ENCODE results near the gene SLC39A10. TPM values are rescaled to one million over a fixed set of nuclear protein-coding genes. Genes with fewer than 3 reads are reported as not detected.

The SLC39A10 gene
- total RNA-seq, 1 donor from 2014 or later: 24.0 TPM

DNA sequence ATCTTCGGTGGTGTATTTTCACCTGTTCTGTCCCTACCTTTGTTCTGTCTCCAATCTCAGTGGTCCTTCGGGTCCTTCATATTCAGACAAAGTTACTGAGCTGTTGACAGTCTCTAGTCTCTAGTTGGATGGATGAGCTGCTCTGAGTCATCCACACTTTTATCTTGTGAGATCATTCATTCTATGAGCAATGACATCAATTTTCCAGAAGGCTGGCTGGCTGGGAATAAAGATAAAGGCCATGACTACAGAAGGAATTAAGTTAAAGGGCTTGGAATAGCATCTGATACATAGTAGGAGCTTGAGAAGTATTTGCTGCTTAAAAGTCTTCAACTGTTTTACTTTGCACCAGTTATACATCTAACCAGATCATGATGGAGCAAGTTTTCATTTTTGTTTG lies 43.1 kb upstream of the SLC39A10 start:
- Mint-ChIP-seq H3K4me1 (ENCODE audit: low read depth) (peaks cover 35% of the 10 kb centered on the region), H3K4me3 (ENCODE audit: unreplicated experiment) (peak overlapping the region; percentile 31), H3K27ac (ENCODE audit: unreplicated experiment) (peak overlapping the region; percentile 85), H3K36me3 (ENCODE audit: low read depth) (no peaks in the 10 kb centered on the region), H3K27me3 (ENCODE audit: low read depth) (no peaks in the 10 kb centered on the region), H3K9me3 (ENCODE audit: low read depth) (no peaks in the 10 kb centered on the region)
- no peak for DNase-seq (ENCODE audit: low spot score)
- TF ChIP-seq, protein P1, sequence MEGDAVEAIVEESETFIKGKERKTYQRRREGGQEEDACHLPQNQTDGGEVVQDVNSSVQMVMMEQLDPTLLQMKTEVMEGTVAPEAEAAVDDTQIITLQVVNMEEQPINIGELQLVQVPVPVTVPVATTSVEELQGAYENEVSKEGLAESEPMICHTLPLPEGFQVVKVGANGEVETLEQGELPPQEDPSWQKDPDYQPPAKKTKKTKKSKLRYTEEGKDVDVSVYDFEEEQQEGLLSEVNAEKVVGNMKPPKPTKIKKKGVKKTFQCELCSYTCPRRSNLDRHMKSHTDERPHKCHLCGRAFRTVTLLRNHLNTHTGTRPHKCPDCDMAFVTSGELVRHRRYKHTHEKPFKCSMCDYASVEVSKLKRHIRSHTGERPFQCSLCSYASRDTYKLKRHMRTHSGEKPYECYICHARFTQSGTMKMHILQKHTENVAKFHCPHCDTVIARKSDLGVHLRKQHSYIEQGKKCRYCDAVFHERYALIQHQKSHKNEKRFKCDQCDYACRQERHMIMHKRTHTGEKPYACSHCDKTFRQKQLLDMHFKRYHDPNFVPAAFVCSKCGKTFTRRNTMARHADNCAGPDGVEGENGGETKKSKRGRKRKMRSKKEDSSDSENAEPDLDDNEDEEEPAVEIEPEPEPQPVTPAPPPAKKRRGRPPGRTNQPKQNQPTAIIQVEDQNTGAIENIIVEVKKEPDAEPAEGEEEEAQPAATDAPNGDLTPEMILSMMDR (IDR thresholded peaks at IDR 0.05): no peak

DNA sequence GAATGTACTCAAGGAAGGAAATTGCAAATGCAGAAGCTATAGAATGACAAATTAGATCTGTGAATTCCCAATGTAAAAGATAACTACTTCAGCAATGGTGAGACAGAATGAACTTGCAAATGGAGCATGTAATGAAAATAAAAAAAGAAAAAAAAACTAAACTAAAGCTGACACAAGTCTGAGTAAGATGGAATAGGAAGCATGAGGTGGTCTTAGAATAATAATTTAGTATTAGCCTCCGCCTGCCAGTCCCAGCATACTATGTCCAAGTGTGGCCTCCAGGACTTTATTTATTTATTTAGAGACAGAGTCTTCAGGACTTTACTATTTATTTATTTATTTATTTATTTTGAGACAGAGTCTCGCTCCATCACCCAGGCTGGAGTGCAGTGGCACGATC lies 37.4 kb upstream of the SLC39A10 start:
- H3K27me3 Mint-ChIP-seq (ENCODE audit: low read depth): no peaks in the 10 kb centered on the region
- TF ChIP-seq, protein P1 (IDR thresholded peaks at IDR 0.05): no peak
- H3K9me3 Mint-ChIP-seq (ENCODE audit: low read depth): no peaks in the 10 kb centered on the region
- no peak overlapping the region for H3K27ac Mint-ChIP-seq (ENCODE audit: unreplicated experiment)
- peaks cover 12% of the 10 kb centered on the region for H3K4me1 Mint-ChIP-seq (ENCODE audit: low read depth)
- DNase-seq (ENCODE audit: low spot score): no peak
- H3K4me3 Mint-ChIP-seq (ENCODE audit: unreplicated experiment): no peak overlapping the region
- H3K36me3 Mint-ChIP-seq (ENCODE audit: low read depth): no peaks in the 10 kb centered on the region

DNA sequence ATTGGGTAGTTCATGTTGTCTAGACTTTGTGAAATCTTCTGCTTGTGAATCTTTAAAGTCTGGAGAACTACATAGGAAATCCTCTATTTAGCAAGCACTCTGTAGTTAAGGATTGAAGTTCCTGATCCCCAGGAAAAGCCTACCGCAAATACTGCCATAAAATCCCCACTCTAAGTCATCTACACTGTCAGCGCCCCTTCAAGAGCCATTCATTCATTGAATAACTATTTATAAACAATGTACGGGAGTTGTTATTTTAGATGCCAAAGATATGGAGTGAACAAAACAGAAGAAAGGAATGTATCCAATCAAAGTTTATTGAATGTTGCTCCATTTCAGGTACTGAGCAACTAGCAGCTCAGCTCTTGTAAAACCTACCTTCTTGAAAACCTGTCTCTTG lies 36.5 kb upstream of the SLC39A10 start:
- peaks cover 6% of the 10 kb centered on the region for H3K4me1 Mint-ChIP-seq (ENCODE audit: low read depth)
- H3K36me3 Mint-ChIP-seq (ENCODE audit: low read depth): no peaks in the 10 kb centered on the region
- no peaks in the 10 kb centered on the region for H3K27me3 Mint-ChIP-seq (ENCODE audit: low read depth)
- TF ChIP-seq, protein P1 (IDR thresholded peaks at IDR 0.05): no peak
- H3K9me3 Mint-ChIP-seq (ENCODE audit: low read depth): no peaks in the 10 kb centered on the region
- no peak for DNase-seq (ENCODE audit: low spot score)
- no peak overlapping the region for H3K4me3 Mint-ChIP-seq (ENCODE audit: unreplicated experiment)
- no peak overlapping the region for H3K27ac Mint-ChIP-seq (ENCODE audit: unreplicated experiment)

DNA sequence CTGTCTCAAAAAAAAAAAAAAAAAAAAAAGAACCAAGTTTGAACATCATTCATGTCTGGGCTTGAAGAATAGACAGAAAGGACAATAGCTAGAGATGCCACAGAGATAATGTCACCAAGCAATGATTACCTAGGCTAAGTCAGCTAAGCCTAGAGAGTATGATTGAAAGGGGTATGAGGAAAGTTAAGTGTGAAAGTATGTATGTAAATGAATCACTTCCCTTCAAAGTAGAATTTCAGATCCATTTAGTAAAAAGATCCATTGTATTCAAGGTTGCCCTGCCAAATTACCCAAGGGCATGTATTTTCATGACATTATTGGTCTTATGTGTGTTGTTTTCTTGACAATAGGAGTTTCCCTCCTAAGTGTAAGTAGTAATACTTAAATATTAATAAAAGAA lies 34.1 kb upstream of the SLC39A10 start:
- H3K4me1 Mint-ChIP-seq (ENCODE audit: low read depth): peaks cover 5% of the 10 kb centered on the region
- H3K4me3 Mint-ChIP-seq (ENCODE audit: unreplicated experiment): no peak overlapping the region

DNA sequence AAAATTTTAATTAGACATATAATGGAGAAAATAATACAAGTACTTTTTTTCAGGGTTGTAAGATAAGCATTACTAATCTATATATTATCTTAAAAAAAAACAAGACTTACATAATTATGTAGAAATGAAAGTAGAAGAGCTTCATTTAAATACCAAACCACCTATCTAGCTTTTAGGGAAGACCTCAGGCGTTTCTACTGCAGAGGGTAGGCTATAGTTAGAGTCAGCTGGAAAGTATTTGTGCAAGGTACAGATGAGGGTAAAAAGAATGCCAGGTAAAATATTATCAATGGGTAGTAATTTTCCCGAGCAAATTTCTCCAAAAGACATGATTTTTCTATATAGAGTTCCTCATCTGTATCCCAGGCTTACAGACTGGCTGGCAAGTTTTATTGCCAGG lies 30.5 kb upstream of the SLC39A10 start:
- H3K27me3 Mint-ChIP-seq (ENCODE audit: low read depth): no peaks in the 10 kb centered on the region
- H3K36me3 Mint-ChIP-seq (ENCODE audit: low read depth): no peaks in the 10 kb centered on the region
- H3K27ac Mint-ChIP-seq (ENCODE audit: unreplicated experiment): no peak overlapping the region
- H3K4me3 Mint-ChIP-seq (ENCODE audit: unreplicated experiment): no peak overlapping the region
- no peaks in the 10 kb centered on the region for H3K4me1 Mint-ChIP-seq (ENCODE audit: low read depth)
- DNase-seq (ENCODE audit: low spot score): no peak
- H3K9me3 Mint-ChIP-seq (ENCODE audit: low read depth): no peaks in the 10 kb centered on the region
- TF ChIP-seq, protein P1 (IDR thresholded peaks at IDR 0.05): no peak

More for the DNA sequence above, 34.1 kb upstream of the SLC39A10 start:
- Mint-ChIP-seq H3K9me3 (ENCODE audit: low read depth) (no peaks in the 10 kb centered on the region), H3K27ac (ENCODE audit: unreplicated experiment) (no peak overlapping the region), H3K36me3 (ENCODE audit: low read depth) (no peaks in the 10 kb centered on the region), H3K27me3 (ENCODE audit: low read depth) (no peaks in the 10 kb centered on the region)
- no peak for DNase-seq (ENCODE audit: low spot score)
- TF ChIP-seq, protein P1 (IDR thresholded peaks at IDR 0.05): no peak
